GM18870 (cell line): ENCODE measurements around the gene ZBTB40.

Source experiments
- ATAC-seq: cut with Tn5 transposase; IDR thresholded peaks from one replicate; pipeline ENCODE4 v1.9.1; 2021; ENCODE audit warnings: moderate library complexity; ENCODE audit not compliant: unreplicated experiment

Gene ZBTB40

DNA sequence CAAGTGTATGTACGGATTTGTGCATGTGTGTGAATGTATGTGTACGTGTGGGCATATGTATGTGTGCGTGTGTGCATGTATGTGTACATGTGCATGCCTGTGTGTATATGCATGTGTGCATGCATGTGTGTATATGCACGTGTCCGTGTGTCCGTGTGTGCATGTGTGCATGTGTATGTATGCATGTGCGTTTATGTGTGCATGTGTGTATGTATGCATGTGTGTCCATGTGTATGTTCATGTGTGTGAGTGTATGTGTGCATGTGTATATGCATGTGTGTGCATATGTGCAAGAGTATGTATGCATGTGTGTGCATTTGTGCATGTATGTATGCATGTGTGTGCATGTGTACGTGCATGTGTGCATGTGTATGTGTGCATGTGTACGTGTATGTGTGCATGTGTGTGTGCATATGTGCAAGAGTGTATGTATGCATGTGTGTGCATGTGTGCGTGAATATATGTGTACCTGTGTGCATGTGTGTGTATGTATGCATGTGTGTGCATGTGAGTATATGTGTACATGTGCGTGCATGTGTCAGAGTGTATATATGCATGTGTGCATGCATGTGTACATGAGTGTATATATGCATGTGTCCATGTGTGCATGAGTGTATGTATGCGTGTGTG lies 127.2 kb downstream of the ZBTB40 start:
- ATAC-seq, result no peak

DNA sequence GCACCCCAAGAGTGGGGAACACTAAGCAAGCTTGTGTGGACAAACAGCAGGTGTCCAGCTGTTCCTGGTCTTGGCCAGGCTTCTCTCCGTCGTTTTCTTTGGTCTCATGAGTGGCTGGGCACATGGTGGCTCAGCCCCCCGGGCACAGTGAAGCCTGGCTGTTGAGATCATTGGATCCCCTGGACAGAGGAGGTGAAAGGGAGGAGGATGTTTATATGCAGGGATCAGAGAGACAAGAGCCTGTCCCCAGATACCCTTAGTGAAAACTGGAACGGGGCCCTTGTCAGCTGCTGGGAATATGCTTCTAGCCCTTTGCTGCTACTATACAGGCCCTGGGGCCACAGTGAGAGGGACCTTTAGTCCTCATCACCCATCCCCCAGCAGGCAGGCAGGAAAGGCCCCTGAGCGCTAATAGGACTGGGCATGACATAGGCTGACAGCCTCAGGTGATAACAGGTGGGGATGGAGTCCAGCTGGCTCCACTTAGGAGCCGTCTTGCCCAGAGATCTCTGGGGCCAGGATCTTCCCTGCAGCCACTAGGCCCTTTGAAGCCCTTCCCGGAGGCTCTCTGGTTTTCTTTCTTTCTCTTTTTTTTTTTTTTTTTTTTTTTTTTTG lies 128.0 kb downstream of the ZBTB40 start:
- no peak for ATAC-seq
